Measurements from ENCODE around the gene PLXDC2. TPM values are rescaled to one million over a fixed set of nuclear protein-coding genes. Genes with fewer than 3 reads are reported as not detected.

The PLXDC2 gene
- total and polyA plus RNA-seq, 2 donors from 2014 or later, result 11.9 to 42.1 TPM

GRCh38 chr10:19782430-19783089 lies 33.7 kb upstream of the PLXDC2 start:
- no peak for TF ChIP-seq CTCF (IDR thresholded peaks at IDR 0.05; ENCODE audit: borderline replicate concordance, extremely low read depth, insufficient read depth)
- DNase-seq (no peak), FAIRE-seq (no peak)
- intact Hi-C loops (cut with DNase I), result no loop called here
- H3K9ac ChIP-seq (ENCODE audit: low read length in 3 of 3), result no peak overlapping the region
- no peaks in the 10 kb centered on the region for H3K36me3 ChIP-seq (ENCODE audit: control insufficient read depth in 2 of 3, insufficient read depth in 3 of 3, low read length in 3 of 3)
- H3K27ac ChIP-seq (ENCODE audit: low read depth in 2 of 2, low read length in 2 of 2), result no peak overlapping the region
- no peak overlapping the region for H3K4me3 ChIP-seq (ENCODE audit: low read length in 3 of 3)
- no peaks in the 10 kb centered on the region for H3K4me1 ChIP-seq (ENCODE audit: control insufficient read depth in 2 of 3, insufficient read depth in 2 of 3, low read depth in 1 of 3, low read length in 3 of 3)
- H3K27me3 ChIP-seq (ENCODE audit: control insufficient read depth, insufficient read depth, low read length), result no peaks in the 10 kb centered on the region
- H3K9me3 ChIP-seq (ENCODE audit: control insufficient read depth in 2 of 3, insufficient read depth in 1 of 3, low read length in 3 of 3), result no peaks in the 10 kb centered on the region

DNA sequence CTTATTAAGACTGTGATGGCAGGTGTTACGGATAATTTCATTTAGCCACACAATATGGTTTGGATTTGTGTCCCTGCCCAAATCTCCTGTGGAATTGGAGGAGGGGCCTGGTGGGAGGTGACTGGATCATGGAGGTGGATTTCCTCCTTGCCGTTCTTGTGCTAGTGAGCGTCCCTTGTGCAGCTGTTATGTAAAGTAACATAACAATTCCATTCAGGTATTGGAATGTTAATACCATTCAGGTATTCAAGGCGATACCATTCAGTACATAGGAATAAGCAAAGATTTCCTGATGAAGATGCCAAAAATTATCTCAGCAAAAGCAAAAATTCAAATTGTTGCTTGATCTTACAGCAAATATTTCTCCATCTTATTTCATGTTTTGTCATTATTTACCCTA lies 32.5 kb upstream of the PLXDC2 start:
- intact Hi-C loops (cut with DNase I), result no loop called here
- Histone ChIP-seq H3K4me3 (ENCODE audit: low read length in 3 of 3) (no peak overlapping the region), H3K36me3 (ENCODE audit: control insufficient read depth in 2 of 3, insufficient read depth in 3 of 3, low read length in 3 of 3) (no peaks in the 10 kb centered on the region), H3K27ac (ENCODE audit: low read depth in 2 of 2, low read length in 2 of 2) (no peak overlapping the region), H3K27me3 (ENCODE audit: control insufficient read depth, insufficient read depth, low read length) (no peaks in the 10 kb centered on the region), H3K9me3 (ENCODE audit: control insufficient read depth in 2 of 3, insufficient read depth in 1 of 3, low read length in 3 of 3) (no peaks in the 10 kb centered on the region), H3K9ac (ENCODE audit: low read length in 3 of 3) (no peak overlapping the region), H3K4me1 (ENCODE audit: control insufficient read depth in 2 of 3, insufficient read depth in 2 of 3, low read depth in 1 of 3, low read length in 3 of 3) (no peaks in the 10 kb centered on the region)
- no peak for TF ChIP-seq CTCF (IDR thresholded peaks at IDR 0.05; ENCODE audit: borderline replicate concordance, extremely low read depth, insufficient read depth)
- no peak for FAIRE-seq
- DNase-seq, result no peak

DNA sequence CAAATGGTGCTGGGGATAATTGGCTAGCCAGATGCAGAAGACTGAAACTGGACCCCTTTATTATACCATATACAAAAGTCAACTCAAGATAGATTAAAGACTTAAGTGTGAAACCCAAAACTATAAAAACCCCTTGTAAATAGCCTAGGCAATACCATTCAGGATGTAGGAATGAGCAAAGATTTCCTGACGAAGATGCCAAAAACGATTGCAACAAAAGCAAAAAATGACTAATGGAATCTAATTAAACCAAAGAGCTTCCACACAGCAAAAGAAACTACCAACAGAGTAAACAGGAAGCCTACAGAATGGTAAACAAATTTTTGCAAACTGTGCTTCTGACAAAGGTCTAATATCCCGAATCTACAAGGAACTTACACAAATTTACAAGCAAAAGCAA lies 30.9 kb upstream of the PLXDC2 start:
- TF ChIP-seq CTCF (IDR thresholded peaks at IDR 0.05; ENCODE audit: borderline replicate concordance, extremely low read depth, insufficient read depth), result no peak
- DNase-seq (no peak), FAIRE-seq (no peak)
- H3K4me3 ChIP-seq (ENCODE audit: low read length in 3 of 3), result no peak overlapping the region
- no peaks in the 10 kb centered on the region for H3K4me1 ChIP-seq (ENCODE audit: control insufficient read depth in 2 of 3, insufficient read depth in 2 of 3, low read depth in 1 of 3, low read length in 3 of 3)
- H3K9ac ChIP-seq (ENCODE audit: low read length in 3 of 3), result no peak overlapping the region
- H3K27ac ChIP-seq (ENCODE audit: low read depth in 2 of 2, low read length in 2 of 2), result no peak overlapping the region
- no peaks in the 10 kb centered on the region for H3K36me3 ChIP-seq (ENCODE audit: control insufficient read depth in 2 of 3, insufficient read depth in 3 of 3, low read length in 3 of 3)
- H3K27me3 ChIP-seq (ENCODE audit: control insufficient read depth, insufficient read depth, low read length), result no peaks in the 10 kb centered on the region
- intact Hi-C loops (cut with DNase I), result no loop called here
- no peaks in the 10 kb centered on the region for H3K9me3 ChIP-seq (ENCODE audit: control insufficient read depth in 2 of 3, insufficient read depth in 1 of 3, low read length in 3 of 3)

All from kidney (tissue), 14 donors.